Measurements from ENCODE around the gene SERF1B.
"Not testable (repeated sequence)": the region's sequence is repeated elsewhere in the genome, so short reads cannot be mapped to it uniquely, and the experiment has no call there.

Gene SERF1B

DNA sequence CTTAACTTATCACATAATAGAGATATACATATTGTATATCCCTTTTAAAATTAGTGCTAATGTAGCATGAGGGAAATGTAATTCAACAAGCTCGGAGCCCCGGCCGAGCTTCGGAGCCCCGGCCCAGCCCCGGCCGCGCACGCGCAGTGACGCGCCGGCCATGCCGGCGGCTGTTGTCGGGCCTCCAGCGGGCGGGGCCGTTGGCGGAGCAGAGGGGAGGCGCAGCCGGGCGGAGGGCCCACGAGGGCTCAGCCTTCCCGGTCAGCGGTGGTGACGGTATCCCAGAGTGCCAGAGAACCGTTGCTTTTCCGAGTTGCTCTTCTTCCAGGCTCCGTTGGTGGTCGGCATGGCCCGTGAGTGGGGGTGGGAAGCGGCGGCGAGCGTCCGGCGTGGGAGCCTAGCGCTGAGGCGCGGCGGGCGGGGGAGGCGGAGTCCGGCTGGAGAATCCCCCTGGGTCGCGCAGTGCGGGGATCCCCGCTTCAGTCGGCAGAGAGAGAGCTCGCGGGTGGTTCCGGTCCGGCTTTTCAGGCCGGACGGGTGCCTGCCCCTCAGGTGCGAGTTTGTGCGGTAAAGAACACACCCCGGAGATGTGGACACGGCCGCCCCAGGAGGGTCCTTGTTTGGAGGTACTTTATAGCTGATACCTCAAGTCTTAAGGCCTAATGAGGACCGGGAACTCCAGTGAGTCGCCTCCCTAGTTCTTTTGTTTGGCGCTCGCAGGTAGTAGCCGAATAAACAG, at the start of gene SERF1B:
Gene SERF1B (plus strand): TSS at position 146 of the 739 bp plus-strand sequence. CDS start 201 bp downstream, at position 347.
- not testable (repeated sequence) for DNase-seq

DNA sequence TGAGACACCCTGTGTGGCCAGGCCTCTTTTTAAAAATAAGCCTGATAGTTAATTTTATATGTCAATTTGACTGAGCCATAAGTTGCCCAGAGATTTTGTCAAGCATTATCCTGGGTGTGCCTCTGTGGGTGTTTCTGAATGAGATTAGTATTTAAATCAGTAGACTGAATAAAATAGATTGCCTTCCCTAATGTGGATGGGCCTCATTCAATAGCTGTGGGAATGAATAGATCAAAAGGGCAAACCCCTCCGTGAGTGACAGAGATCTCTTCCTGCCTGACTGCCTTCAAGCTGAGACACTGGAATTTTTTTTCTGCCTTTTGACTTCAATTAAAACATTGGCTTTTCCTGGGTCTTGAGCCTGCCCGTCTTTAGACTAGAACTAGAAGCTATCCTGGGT, 33.3 kb upstream of the SERF1B start:
- not testable (repeated sequence) for DNase-seq

DNA sequence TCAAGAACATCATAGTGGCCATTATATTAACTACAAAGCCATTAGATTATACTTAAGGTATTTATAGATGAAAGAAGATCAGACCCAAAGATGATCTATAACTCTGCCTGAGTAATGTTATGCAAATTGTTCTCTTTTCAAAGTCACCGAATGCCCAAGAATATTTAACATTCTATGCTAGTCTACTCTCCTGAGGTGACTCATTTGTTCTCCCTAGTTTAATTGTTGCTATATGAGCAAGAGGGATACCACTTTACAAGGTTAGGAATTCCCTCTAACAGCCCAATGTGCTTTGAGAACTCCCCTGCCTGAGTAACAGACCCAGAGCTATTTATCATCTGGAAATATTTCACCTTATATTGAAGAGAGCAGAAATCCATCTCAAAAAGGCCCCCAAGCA, 29.5 kb upstream of the SERF1B start:
- DNase-seq, result not testable (repeated sequence)

DNA sequence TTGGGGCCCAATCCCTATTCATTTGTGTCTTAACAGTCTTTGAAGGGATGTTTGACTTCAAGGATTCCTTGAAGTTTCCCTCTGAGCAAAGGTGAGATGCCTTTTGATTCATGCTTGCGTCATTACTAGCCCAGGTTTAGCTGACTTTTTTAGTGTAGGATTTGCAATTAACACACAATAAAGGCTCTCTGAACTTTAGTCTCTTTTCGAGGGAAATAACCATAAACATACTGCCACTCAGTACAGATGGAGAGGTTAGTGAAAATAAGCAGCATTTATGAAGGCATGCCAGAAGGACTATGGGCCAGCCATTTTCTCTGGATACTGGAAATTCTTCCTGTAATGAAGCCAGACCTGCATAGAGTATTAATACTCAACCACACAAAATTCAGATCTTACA, 4.4 kb upstream of the SERF1B start:
- DNase-seq, result not testable (repeated sequence)

DNA sequence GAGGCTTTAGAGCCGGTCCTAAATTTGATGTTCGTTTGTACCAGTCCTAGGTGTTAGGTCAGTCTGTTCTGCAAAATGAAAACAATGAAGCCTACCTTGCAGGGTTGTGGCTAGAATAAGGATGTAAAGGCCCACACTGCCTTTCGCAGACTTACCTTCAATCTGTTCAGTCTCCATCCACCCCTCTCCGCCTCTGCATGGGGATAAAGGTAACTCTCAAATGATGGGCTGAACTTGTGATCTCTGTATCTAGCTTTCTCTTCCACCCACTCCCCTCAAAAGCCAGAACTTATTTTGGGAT, 744 bp downstream of the SERF1B start:
- DNase-seq, result not testable (repeated sequence)

DNA sequence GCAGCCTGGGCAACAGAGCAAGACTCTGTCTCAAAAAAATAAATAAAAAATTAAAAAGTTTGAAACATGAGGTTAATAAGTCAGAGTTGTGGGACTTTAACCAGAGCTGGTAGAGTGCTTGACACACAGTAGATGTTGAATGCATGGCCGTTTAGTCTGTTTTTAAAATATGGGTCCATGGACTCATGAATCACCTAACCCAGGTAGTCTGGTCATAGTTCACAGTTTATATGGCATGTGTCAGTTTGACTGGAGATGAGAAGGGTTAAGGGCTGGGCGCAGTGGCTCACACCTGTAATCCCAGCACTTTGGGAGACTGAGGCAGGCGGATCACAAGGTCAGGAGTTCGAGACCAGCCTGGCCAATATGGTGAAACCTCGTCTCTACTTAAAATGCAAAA, 6.2 kb downstream of the SERF1B start:
- DNase-seq, result not testable (repeated sequence)

DNA sequence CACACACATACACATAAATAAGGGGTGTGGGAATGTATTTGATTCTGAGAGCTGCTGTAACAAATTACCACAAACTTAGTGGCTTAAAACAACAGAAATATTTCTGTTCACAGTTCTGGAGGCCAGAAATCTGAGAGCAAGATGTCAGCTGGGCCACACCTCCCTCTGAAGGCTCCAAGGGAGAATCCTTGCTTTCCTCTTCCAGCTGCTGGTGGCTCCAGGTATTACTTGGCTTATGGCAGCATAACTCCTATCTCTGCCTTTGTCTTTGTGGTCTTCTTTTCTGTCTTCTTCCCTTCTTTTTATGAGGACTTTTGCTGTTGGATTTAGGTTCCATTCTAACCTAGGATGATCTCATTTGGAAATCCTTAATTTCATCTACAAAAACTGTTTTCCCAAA, 16.4 kb downstream of the SERF1B start:
- not testable (repeated sequence) for DNase-seq

DNA sequence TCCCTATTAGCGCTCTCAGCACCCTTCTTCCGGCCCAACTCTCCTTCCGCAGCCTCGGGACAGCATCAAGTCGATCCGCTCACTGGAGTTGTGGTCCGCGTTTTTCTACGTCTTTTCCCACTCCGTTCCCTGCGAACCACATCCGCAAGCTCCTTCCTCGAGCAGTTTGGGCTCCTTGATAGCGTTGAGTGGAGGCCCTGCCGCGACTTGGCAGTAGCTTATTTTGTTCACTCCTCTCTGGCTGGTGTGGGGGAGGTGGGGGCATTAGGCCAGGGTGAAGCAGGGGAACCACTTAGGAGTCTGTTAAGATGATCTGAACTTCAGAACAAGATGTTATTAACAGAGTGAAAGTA, 24.7 kb downstream of the SERF1B start:
- not testable (repeated sequence) for DNase-seq

DNA sequence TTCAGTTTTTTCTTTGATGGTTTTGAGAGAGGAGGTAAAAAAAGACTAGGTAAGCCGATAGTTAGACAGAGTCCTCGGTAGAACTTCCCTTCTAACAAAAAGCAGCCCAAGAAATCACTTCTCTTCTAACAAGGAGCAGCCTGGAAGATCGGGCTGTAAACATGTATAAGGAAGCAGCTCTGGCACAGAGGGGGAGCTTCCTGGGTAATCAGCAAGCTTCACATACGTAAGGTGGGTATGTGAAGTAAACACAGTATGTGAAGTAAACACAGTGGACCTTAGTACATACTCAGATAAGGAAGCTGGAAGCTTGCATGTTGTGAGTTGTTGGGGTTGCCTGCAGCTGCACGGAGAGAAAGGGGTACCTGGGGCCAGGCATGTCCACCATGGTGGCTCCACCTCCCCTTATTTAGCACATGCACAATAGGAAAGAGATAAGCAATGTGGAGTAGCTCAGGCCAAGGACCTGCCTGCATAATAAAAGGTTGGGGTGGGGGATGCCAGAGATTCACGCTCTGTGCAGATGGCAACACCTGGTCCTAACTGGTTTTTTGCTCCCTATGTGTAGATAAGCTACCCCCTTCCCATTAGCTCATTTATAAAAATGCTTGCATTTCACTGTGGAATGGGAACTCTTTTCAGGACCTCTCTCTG, 31.4 kb downstream of the SERF1B start:
- not testable (repeated sequence) for DNase-seq

DNA sequence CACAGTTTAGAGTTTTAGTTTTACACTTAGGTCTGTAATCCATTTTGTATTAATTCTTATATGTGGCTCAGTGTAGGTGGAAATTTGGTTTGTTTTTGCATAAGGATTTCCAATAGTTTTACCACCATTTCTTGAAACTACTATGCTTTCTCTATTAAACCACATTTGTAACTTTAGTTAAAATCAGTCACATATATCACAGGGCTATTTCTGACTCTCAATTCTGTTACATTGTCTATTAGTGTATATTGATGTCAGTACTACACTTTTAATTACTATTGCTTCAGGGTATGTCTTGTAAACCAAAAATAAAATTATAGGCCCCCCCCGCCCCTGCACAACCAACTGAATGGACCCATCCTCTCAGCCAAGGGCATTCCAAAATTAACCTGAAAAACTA, 32.1 kb downstream of the SERF1B start:
- DNase-seq, result not testable (repeated sequence)

DNA sequence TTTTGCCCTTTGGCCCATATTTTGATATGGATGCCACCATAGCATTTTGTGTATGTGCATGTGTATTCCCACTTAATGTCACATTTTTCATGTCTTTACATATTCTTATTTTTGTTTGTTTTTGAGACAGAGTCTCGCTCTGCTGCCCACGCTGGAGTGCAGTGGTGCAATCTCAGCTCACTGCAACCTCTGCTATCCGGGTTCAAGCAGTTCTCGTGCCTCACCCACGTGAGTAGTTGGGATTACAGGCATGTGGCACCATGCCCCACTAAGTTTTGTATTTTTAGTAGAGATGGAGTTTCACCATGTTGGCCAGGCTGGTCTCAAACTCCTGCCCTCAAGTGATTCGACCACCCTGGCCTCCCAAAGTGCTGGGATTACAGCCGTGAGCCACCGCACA, 52.6 kb downstream of the SERF1B start:
- DNase-seq, result not testable (repeated sequence)

DNA sequence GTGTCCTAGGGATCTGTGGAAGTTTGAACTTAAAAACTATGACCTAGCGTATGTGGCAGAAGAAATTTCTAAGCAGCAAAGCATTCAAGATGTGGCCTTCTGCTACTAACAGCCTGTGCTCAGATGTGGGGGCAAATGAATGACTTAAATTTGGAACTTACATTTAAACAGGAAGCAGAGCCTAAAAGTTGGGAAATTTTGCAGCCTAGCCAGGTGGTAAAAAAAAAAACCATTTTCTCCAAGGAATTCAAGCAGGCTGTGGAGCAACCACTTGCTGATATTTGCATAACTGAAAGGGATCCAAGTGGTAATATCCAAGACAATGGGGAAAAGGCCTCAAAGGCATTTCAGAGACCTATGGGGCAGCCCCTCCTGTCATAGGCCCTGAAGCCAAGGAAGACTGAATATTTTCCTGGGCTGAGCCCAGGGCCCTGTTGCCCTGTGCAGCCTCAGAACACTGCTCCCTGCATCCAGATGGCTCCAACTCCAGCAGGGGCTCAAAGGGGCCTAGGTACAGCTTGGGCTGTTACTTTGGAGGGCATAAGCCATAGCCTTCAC, 63.9 kb downstream of the SERF1B start:
- not testable (repeated sequence) for DNase-seq

DNA sequence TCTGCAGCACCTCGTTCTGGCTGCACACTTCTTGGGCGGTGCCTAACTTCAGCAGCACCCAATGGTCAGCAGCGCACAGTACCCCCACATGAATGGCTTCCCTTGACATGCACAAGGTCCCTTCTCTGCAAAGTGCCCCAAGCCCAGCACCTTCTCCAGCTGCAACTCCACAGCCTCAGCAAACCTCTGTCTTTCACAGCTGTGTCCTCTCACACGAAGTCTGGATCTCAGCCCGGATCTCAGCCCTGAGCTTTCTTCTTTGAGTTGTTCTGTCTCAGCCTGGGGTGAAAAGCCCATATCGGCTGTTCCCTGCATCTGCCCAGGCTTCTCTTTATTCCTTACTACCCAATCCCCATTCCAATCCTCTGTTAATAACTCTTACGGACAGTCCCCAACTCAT, 66.7 kb downstream of the SERF1B start:
- DNase-seq, result not testable (repeated sequence)
